ENCODE data around the gene RANBP1.
A peak's percentile ranks its signal among the peaks of the same experiment; 100 is the strongest.
"Not testable (repeated sequence)": the region's sequence is repeated elsewhere in the genome, so short reads cannot be mapped to it uniquely, and the experiment has no call there.

Gene RANBP1

GRCh38 chr22:20115691-20116375 lies at the start of gene RANBP1:
Gene RANBP1 (plus strand): TSS chr22:20116104. CDS start chr22:20116185, 81 bp downstream.
- Histone ChIP-seq H3K27me3 (ENCODE audit: low read depth, low read length) (no peaks in the 10 kb centered on the region), H3K27ac (ENCODE audit: low read length) (peak within 1 kb of the TSS; percentile 82), H3K9me3 (ENCODE audit: control insufficient read depth in 1 of 2, low read length in 2 of 2) (no peaks in the 10 kb centered on the region), H3K4me1 (ENCODE audit: control insufficient read depth in 1 of 2, insufficient read depth in 2 of 2, low read length in 2 of 2) (peaks cover 6 to 44% of the 10 kb centered on the region in 2 donors), H3K36me3 (ENCODE audit: control insufficient read depth in 1 of 2, insufficient read depth in 2 of 2, low read length in 2 of 2) (peaks cover 8 to 59% of the 10 kb centered on the region in 2 donors), H3K4me3 (ENCODE audit: low read depth in 1 of 2, low read length in 2 of 2) (peak within 1 kb of the TSS; percentile 76 to 94)

GRCh38 chr22:20066617-20067383 lies 49.1 kb upstream of the RANBP1 start:
- H3K4me3 ChIP-seq (ENCODE audit: low read depth in 1 of 2, low read length in 2 of 2): no peak overlapping the region
- no peak overlapping the region for H3K27ac ChIP-seq (ENCODE audit: low read length)
- peaks cover 10 to 32% of the 10 kb centered on the region in 2 donors for H3K36me3 ChIP-seq (ENCODE audit: control insufficient read depth in 1 of 2, insufficient read depth in 2 of 2, low read length in 2 of 2)
- H3K4me1 ChIP-seq (ENCODE audit: control insufficient read depth in 1 of 2, insufficient read depth in 2 of 2, low read length in 2 of 2): no peaks in the 10 kb centered on the region
- H3K27me3 ChIP-seq (ENCODE audit: low read depth, low read length): no peaks in the 10 kb centered on the region
- H3K9me3 ChIP-seq (ENCODE audit: control insufficient read depth in 1 of 2, low read length in 2 of 2): no peaks in the 10 kb centered on the region

GRCh38 chr22:20067384-20067682 lies 48.6 kb upstream of the RANBP1 start:
- peaks cover 10 to 26% of the 10 kb centered on the region in 2 donors for H3K36me3 ChIP-seq (ENCODE audit: control insufficient read depth in 1 of 2, insufficient read depth in 2 of 2, low read length in 2 of 2)
- not testable (repeated sequence) for H3K27me3 ChIP-seq (ENCODE audit: low read depth, low read length); H3K9me3 ChIP-seq (ENCODE audit: control insufficient read depth in 1 of 2, low read length in 2 of 2); H3K4me1 ChIP-seq (ENCODE audit: control insufficient read depth in 1 of 2, insufficient read depth in 2 of 2, low read length in 2 of 2); H3K4me3 ChIP-seq (ENCODE audit: low read depth in 1 of 2, low read length in 2 of 2); H3K27ac ChIP-seq (ENCODE audit: low read length)

GRCh38 chr22:20068640-20069039 lies 47.3 kb upstream of the RANBP1 start:
- no peaks in the 10 kb centered on the region for H3K27me3 ChIP-seq (ENCODE audit: low read depth, low read length)
- H3K9me3 ChIP-seq (ENCODE audit: control insufficient read depth in 1 of 2, low read length in 2 of 2): no peaks in the 10 kb centered on the region
- H3K4me1 ChIP-seq (ENCODE audit: control insufficient read depth in 1 of 2, insufficient read depth in 2 of 2, low read length in 2 of 2): no peaks in the 10 kb centered on the region
- H3K36me3 ChIP-seq (ENCODE audit: control insufficient read depth in 1 of 2, insufficient read depth in 2 of 2, low read length in 2 of 2): peaks cover 10 to 14% of the 10 kb centered on the region in 2 donors
- H3K4me3 ChIP-seq (ENCODE audit: low read depth in 1 of 2, low read length in 2 of 2): no peak overlapping the region
- no peak overlapping the region for H3K27ac ChIP-seq (ENCODE audit: low read length)

- H3K27ac ChIP-seq (ENCODE audit: low read length): no peak overlapping the region
- H3K4me3 ChIP-seq (ENCODE audit: low read depth in 1 of 2, low read length in 2 of 2): no peak overlapping the region
- peaks cover 5 to 6% of the 10 kb centered on the region in 2 donors for H3K36me3 ChIP-seq (ENCODE audit: control insufficient read depth in 1 of 2, insufficient read depth in 2 of 2, low read length in 2 of 2)
- H3K9me3 ChIP-seq (ENCODE audit: control insufficient read depth in 1 of 2, low read length in 2 of 2): no peaks in the 10 kb centered on the region
- H3K27me3 ChIP-seq (ENCODE audit: low read depth, low read length): no peaks in the 10 kb centered on the region
- no peaks in the 10 kb centered on the region for H3K4me1 ChIP-seq (ENCODE audit: control insufficient read depth in 1 of 2, insufficient read depth in 2 of 2, low read length in 2 of 2)
These were observed 46.4 kb upstream of the RANBP1 start for GRCh38 chr22:20069331-20070042.

GRCh38 chr22:20071524-20071972 lies 44.4 kb upstream of the RANBP1 start:
- H3K4me1 ChIP-seq (ENCODE audit: control insufficient read depth in 1 of 2, insufficient read depth in 2 of 2, low read length in 2 of 2): no peaks in the 10 kb centered on the region
- no peaks in the 10 kb centered on the region for H3K9me3 ChIP-seq (ENCODE audit: control insufficient read depth in 1 of 2, low read length in 2 of 2)
- no peak overlapping the region for H3K27ac ChIP-seq (ENCODE audit: low read length)
- no peaks in the 10 kb centered on the region for H3K27me3 ChIP-seq (ENCODE audit: low read depth, low read length)
- H3K36me3 ChIP-seq (ENCODE audit: control insufficient read depth in 1 of 2, insufficient read depth in 2 of 2, low read length in 2 of 2): no peaks in the 10 kb centered on the region
- H3K4me3 ChIP-seq (ENCODE audit: low read depth in 1 of 2, low read length in 2 of 2): no peak overlapping the region

- Histone ChIP-seq H3K36me3 (ENCODE audit: control insufficient read depth in 1 of 2, insufficient read depth in 2 of 2, low read length in 2 of 2) (no peaks in the 10 kb centered on the region), H3K4me3 (ENCODE audit: low read depth in 1 of 2, low read length in 2 of 2) (no peak overlapping the region), H3K9me3 (ENCODE audit: control insufficient read depth in 1 of 2, low read length in 2 of 2) (no peaks in the 10 kb centered on the region), H3K27me3 (ENCODE audit: low read depth, low read length) (no peaks in the 10 kb centered on the region), H3K4me1 (ENCODE audit: control insufficient read depth in 1 of 2, insufficient read depth in 2 of 2, low read length in 2 of 2) (peaks cover 3 to 10% of the 10 kb centered on the region in 2 donors), H3K27ac (ENCODE audit: low read length) (no peak overlapping the region)
These were observed 39.2 kb upstream of the RANBP1 start for GRCh38 chr22:20076627-20077172.

GRCh38 chr22:20079745-20080444 lies 36.0 kb upstream of the RANBP1 start, which contains the start of gene DGCR8:
Gene DGCR8 (plus strand): TSS chr22:20080241. CDS start chr22:20085964, 5,723 bp downstream.
- H3K4me3 ChIP-seq (ENCODE audit: low read depth in 1 of 2, low read length in 2 of 2): peak within 1 kb of the TSS; percentile 72 to 92
- peaks cover 3 to 37% of the 10 kb centered on the region in 2 donors for H3K4me1 ChIP-seq (ENCODE audit: control insufficient read depth in 1 of 2, insufficient read depth in 2 of 2, low read length in 2 of 2)
- peak within 1 kb of the TSS; percentile 93 for H3K27ac ChIP-seq (ENCODE audit: low read length)
- H3K27me3 ChIP-seq (ENCODE audit: low read depth, low read length): no peaks in the 10 kb centered on the region
- H3K9me3 ChIP-seq (ENCODE audit: control insufficient read depth in 1 of 2, low read length in 2 of 2): no peaks in the 10 kb centered on the region
- no peaks in the 10 kb centered on the region for H3K36me3 ChIP-seq (ENCODE audit: control insufficient read depth in 1 of 2, insufficient read depth in 2 of 2, low read length in 2 of 2)

- H3K27ac ChIP-seq (ENCODE audit: low read length): peak overlapping the region; percentile 93
- H3K9me3 ChIP-seq (ENCODE audit: control insufficient read depth in 1 of 2, low read length in 2 of 2): no peaks in the 10 kb centered on the region
- H3K27me3 ChIP-seq (ENCODE audit: low read depth, low read length): no peaks in the 10 kb centered on the region
- peaks cover 3 to 40% of the 10 kb centered on the region in 2 donors for H3K4me1 ChIP-seq (ENCODE audit: control insufficient read depth in 1 of 2, insufficient read depth in 2 of 2, low read length in 2 of 2)
- H3K36me3 ChIP-seq (ENCODE audit: control insufficient read depth in 1 of 2, insufficient read depth in 2 of 2, low read length in 2 of 2): no peaks in the 10 kb centered on the region
- H3K4me3 ChIP-seq (ENCODE audit: low read depth in 1 of 2, low read length in 2 of 2): peak overlapping the region; percentile 72 to 92
These were observed 35.5 kb upstream of the RANBP1 start for GRCh38 chr22:20080445-20080775.

- no peaks in the 10 kb centered on the region for H3K27me3 ChIP-seq (ENCODE audit: low read depth, low read length)
- H3K4me3 ChIP-seq (ENCODE audit: low read depth in 1 of 2, low read length in 2 of 2): peak overlapping the region; percentile 72 to 92
- peaks cover 3 to 40% of the 10 kb centered on the region in 2 donors for H3K4me1 ChIP-seq (ENCODE audit: control insufficient read depth in 1 of 2, insufficient read depth in 2 of 2, low read length in 2 of 2)
- H3K9me3 ChIP-seq (ENCODE audit: control insufficient read depth in 1 of 2, low read length in 2 of 2): no peaks in the 10 kb centered on the region
- H3K27ac ChIP-seq (ENCODE audit: low read length): peak overlapping the region; percentile 93
- peaks cover 2 to 5% of the 10 kb centered on the region in 2 donors for H3K36me3 ChIP-seq (ENCODE audit: control insufficient read depth in 1 of 2, insufficient read depth in 2 of 2, low read length in 2 of 2)
These were observed 34.9 kb upstream of the RANBP1 start for GRCh38 chr22:20080776-20081654.
